Tibial nerve (tissue), 4 donors: Measurements from ENCODE around the gene SWSAP1. TPM values are rescaled to one million over a fixed set of nuclear protein-coding genes. Genes with fewer than 3 reads are reported as not detected.
"Not testable (repeated sequence)": the region's sequence is repeated elsewhere in the genome, so short reads cannot be mapped to it uniquely, and the experiment has no call there.

Experiments used
- DNase-seq, 2 donors: peaks; one replicate each; pipeline ENCODE4 v3.0.0-alpha.2; 2019; ENCODE audit warnings: low spot score in 2 of 2
- H3K27ac ChIP-seq, 4 donors: fragments of 200-600 bp; sonication (generic) in 3 of 4; one replicate each; pipeline ENCODE4 v1.5.1; 2017 to 2019; ENCODE audit warnings: mild to moderate bottlenecking in 1 of 4
- H3K27me3 ChIP-seq, 2 donors: fragments of 200-600 bp; sonication (generic) in 1 of 2; one replicate each; pipeline versions ENCODE4 v1.5.1 to v1.6.0; 2017 to 2019
- H3K36me3 ChIP-seq, 3 donors: fragments of 200-600 bp; sonication (generic); one replicate each; pipeline ENCODE4 v1.5.1; 2018 to 2019
- H3K4me1 ChIP-seq, 4 donors: fragments of 200-600 bp; sonication (generic) in 3 of 4; one replicate each; pipeline ENCODE4 v1.5.1; 2017 to 2019
- H3K4me3 ChIP-seq, 4 donors: fragments of 200-600 bp; sonication (generic) in 3 of 4; one replicate each; pipeline ENCODE4 v1.5.1; 2017 to 2019; ENCODE audit warnings: mild to moderate bottlenecking in 1 of 4, moderate library complexity in 1 of 4
- H3K9me3 ChIP-seq, 4 donors: fragments of 200-600 bp; sonication (generic) in 3 of 4; one replicate each; pipeline ENCODE4 v1.5.1; 2017 to 2019
- CTCF ChIP-seq, 5 experiments: fragments of 200-600 bp in 3 of 5; fragments of 450-650 bp in 2 of 5; sonication (generic) in 3 of 5; IDR thresholded peaks; one replicate each; pipeline ENCODE4 v1.5.1; 2016 to 2019; ENCODE audit warnings: antibody characterized with exemption in 5 of 5, mild to moderate bottlenecking in 3 of 5, moderate library complexity in 2 of 5
- EP300 ChIP-seq, 2 donors: sonication (generic); formaldehyde crosslinking; IDR thresholded peaks; one replicate each; pipeline ENCODE4 v1.6.1; 2017; ENCODE audit warnings: antibody characterized with exemption in 2 of 2, mild to moderate bottlenecking in 1 of 2
- POLR2A ChIP-seq, 2 donors: fragments of 450-650 bp; IDR thresholded peaks; one replicate each; pipeline ENCODE4 v1.6.1; 2017; ENCODE audit warnings: antibody characterized with exemption in 2 of 2, mild to moderate bottlenecking in 2 of 2, moderate library complexity in 2 of 2
- WGBS, 2 donors: methylation state at CpG; one replicate each; pipeline ENCODE4 v1.1.5; 2018; 5-methylcytosine and 5-hydroxymethylcytosine counted together
- total RNA-seq, 4 donors: library from RNA; depleted of rRNA; stranded (reverse); fragments of >200 nt; gene quantifications; one replicate each; pipeline ENCODE4 v1.1.0, GENCODE V29; 2016

Gene SWSAP1
- total RNA-seq, 4 donors from 2014 or later: 2.3 to 5.7 (median 2.8) TPM

GRCh38 chr19:11405846-11406643 is 31.6 kb downstream of the SWSAP1 start:
- H3K27ac ChIP-seq: no peak overlapping the region

DNA sequence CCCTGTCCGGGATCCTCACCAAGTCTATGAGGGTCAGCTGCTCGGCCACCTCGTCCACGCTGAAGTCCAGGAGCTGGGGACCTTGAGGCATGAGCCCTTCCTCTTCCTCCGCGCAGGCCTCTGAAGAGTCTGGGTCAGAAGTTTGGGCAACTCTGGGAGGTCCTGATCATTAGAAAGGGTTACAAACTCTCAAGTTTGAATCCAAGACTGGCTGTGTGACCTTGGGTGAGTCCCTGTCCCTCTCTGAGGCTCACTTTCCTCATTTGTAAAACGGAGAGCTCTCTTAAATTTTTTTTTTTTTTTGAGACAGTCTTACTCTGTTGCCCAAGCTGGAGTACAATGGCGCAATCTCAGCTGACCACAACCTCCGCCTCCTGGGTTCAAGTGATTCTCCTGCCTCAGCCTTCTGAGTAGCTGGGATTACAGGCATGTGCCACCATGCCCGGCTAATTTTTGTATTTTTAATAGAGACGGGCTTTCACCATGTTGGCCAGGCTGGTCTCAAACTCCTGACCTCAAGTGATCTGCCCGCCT is 32.3 kb downstream of the SWSAP1 start:
- H3K27ac ChIP-seq, DNase-seq, H3K4me3 ChIP-seq, H3K36me3 ChIP-seq, H3K9me3 ChIP-seq, H3K4me1 ChIP-seq: not testable (repeated sequence)
- H3K27me3 ChIP-seq: peaks cover 0 to 38% of the 10 kb centered on the region in 2 donors
- 84 to 86% methylated on average over 12 of the region's 12 CpGs for WGBS, 2 donors

More at GRCh38 chr19:11405846-11406643, 31.6 kb downstream of the SWSAP1 start:
- no peaks in the 10 kb centered on the region for H3K36me3 ChIP-seq
- 31 to 39% methylated on average over 35 to 44 of the region's 44 CpGs for WGBS, 2 donors
- TF ChIP-seq CTCF (IDR thresholded peaks at IDR 0.05) (peak in 1 of 5 experiments; percentile 44), POLR2A (IDR thresholded peaks at IDR 0.05) (no peak)
- DNase-seq: no peak
- peaks cover 0 to 6% (median 0%) of the 10 kb centered on the region in 4 donors for H3K4me1 ChIP-seq
- H3K9me3 ChIP-seq: no peaks in the 10 kb centered on the region
- H3K4me3 ChIP-seq: no peak overlapping the region
- peaks cover 0 to 35% of the 10 kb centered on the region in 2 donors for H3K27me3 ChIP-seq

DNA sequence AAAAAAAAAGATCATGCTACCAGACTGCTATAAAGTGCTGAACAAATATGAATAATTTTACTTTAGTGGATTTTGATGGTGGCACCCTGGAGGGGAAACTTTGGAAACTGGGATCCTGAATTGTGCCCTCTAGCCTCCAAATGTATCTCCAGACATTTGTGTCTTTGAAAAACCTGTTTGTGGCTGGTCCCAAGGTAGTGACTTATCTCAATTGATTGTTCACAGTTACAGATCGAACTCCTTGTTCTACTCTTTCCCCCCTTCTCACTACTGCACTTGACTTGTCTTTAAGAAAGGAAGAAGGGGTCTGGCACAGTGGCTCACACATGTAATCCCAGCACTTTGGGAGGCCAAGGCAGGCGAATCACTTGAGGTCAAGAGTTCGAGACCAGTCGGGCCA is 34.1 kb downstream of the SWSAP1 start:
- TF ChIP-seq POLR2A (IDR thresholded peaks at IDR 0.05): no peak
- TF ChIP-seq CTCF (IDR thresholded peaks at IDR 0.05): no peak
- no peak for TF ChIP-seq EP300 (IDR thresholded peaks at IDR 0.05)
- Histone ChIP-seq H3K27ac (no peak overlapping the region), H3K4me3 (no peak overlapping the region), H3K36me3 (no peaks in the 10 kb centered on the region), H3K4me1 (peaks cover 0 to 6% (median 0%) of the 10 kb centered on the region in 4 donors), H3K27me3 (peaks cover 0 to 38% of the 10 kb centered on the region in 2 donors), H3K9me3 (no peaks in the 10 kb centered on the region)
- WGBS, 2 donors: 85 to 86% methylated on average over 4 of the region's 4 CpGs
- DNase-seq: no peak

DNA sequence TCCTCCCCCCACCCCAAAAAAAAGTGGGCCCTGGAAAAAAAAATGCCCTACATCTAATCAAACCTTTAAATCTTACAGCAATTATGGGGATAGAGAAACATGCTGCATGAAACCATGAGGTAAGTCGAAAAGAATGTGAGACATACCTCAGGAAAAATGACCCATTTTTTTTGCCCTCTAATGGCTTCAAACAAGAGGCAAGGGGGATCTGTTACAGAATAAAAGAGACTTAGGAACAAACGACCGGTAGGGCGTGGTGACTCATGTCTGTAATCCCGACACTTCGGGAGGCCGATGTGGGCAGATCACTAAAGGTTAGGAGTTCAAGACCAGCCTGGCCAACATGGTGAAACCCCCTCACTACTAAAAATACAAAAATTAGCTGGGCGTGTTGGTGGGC is 36.2 kb downstream of the SWSAP1 start:
- H3K4me3 ChIP-seq: no peak overlapping the region
- no peak overlapping the region for H3K27ac ChIP-seq
- peaks cover 0 to 35% of the 10 kb centered on the region in 2 donors for H3K27me3 ChIP-seq
- no peaks in the 10 kb centered on the region for H3K36me3 ChIP-seq
- H3K9me3 ChIP-seq: no peaks in the 10 kb centered on the region
- TF ChIP-seq POLR2A (IDR thresholded peaks at IDR 0.05) (no peak), CTCF (IDR thresholded peaks at IDR 0.05) (no peak), EP300 (IDR thresholded peaks at IDR 0.05) (no peak)
- 55 to 57% methylated on average over 8 of the region's 8 CpGs for WGBS, 2 donors
- DNase-seq: no peak
- H3K4me1 ChIP-seq: peaks cover 0 to 6% (median 0%) of the 10 kb centered on the region in 4 donors

DNA sequence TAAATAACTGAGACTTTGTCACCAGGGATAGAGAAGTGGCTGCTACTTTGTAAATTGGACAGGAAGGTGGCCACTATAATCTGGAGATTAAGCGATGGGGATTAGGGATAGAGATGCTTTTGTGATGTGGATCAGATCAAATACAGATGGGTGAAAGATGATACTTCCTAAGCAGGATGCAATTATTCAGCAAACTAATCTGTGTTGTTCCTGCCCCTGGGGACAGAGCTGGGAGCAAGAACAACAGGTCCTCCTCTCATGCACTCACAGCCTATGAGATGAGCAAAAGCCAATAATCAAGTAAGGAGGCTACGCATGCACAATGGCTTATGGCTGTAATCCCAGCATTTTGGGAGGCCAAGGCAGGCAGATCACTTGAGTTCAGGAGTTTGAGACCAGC is 40.1 kb downstream of the SWSAP1 start:
- no peak overlapping the region for H3K27ac ChIP-seq
- peaks cover 0 to 32% of the 10 kb centered on the region in 2 donors for H3K27me3 ChIP-seq
- DNase-seq: no peak
- no peak overlapping the region for H3K4me3 ChIP-seq
- no peaks in the 10 kb centered on the region for H3K9me3 ChIP-seq
- 72 to 82% methylated on average over 2 of the region's 2 CpGs for WGBS, 2 donors
- H3K4me1 ChIP-seq: peaks cover 0 to 15% (median 4%) of the 10 kb centered on the region in 4 donors
- TF ChIP-seq EP300 (IDR thresholded peaks at IDR 0.05) (no peak), POLR2A (IDR thresholded peaks at IDR 0.05) (no peak), CTCF (IDR thresholded peaks at IDR 0.05) (no peak)
- no peaks in the 10 kb centered on the region for H3K36me3 ChIP-seq
